Transverse colon (tissue), 4 donors: ENCODE measurements around the gene CDX1. TPM values are rescaled to one million over a fixed set of nuclear protein-coding genes. Genes with fewer than 3 reads are reported as not detected.

Source experiments
- DNase-seq: peaks from one replicate; pipeline ENCODE4 v3.0.0-alpha.2; 2019
- H3K27ac ChIP-seq, 4 donors: fragments of 200-600 bp; sonication (generic); 2 replicates each; pipeline ENCODE4 v1.5.1; 2016 to 2018; ENCODE audit warnings: inconsistent platforms in 4 of 4
- H3K27me3 ChIP-seq: fragments of 200-600 bp; sonication (generic); 2 replicates; pipeline ENCODE4 v1.5.1; 2017; ENCODE audit warnings: inconsistent platforms
- H3K36me3 ChIP-seq, 4 donors: fragments of 200-600 bp; sonication (generic); 2 replicates each; pipeline ENCODE4 v1.5.1; 2017 to 2019; ENCODE audit warnings: inconsistent platforms in 4 of 4
- H3K4me1 ChIP-seq, 4 donors: fragments of 200-600 bp; sonication (generic); 2 replicates each; pipeline ENCODE4 v1.5.1; 2017 to 2020; ENCODE audit warnings: inconsistent platforms in 4 of 4
- H3K4me3 ChIP-seq, 4 donors: fragments of 200-600 bp; sonication (generic); 1 replicate in 1 of 4; 2 replicates in 3 of 4; pipeline versions ENCODE4 v1.5.1 to v1.6.1; 2017 to 2019; ENCODE audit warnings: inconsistent platforms in 4 of 4
- H3K9me3 ChIP-seq, 2 donors: fragments of 200-600 bp; sonication (generic); 2 replicates each; pipeline ENCODE4 v1.5.1; 2017 to 2019; ENCODE audit warnings: inconsistent platforms in 2 of 2
- CTCF ChIP-seq, 5 experiments: fragments of 200-600 bp in 3 of 5; fragments of 450-650 bp in 2 of 5; sonication (generic) in 3 of 5; IDR thresholded peaks; 1 replicate in 2 of 5; 2 replicates in 3 of 5; pipeline ENCODE4 v1.5.1; 2016 to 2017; ENCODE audit warnings: antibody characterized with exemption in 5 of 5, inconsistent platforms in 3 of 5, mild to moderate bottlenecking in 2 of 5, moderate library complexity in 1 of 5
- EP300 ChIP-seq: sonication (generic); formaldehyde crosslinking; IDR thresholded peaks from one replicate; pipeline ENCODE4 v1.6.1; 2017; ENCODE audit warnings: antibody characterized with exemption, low read depth
- POLR2A ChIP-seq: fragments of 450-650 bp; IDR thresholded peaks from one replicate; pipeline ENCODE4 v1.6.1; 2016; ENCODE audit warnings: antibody characterized with exemption, mild to moderate bottlenecking, moderate library complexity
- POLR2AphosphoS5 ChIP-seq, 3 donors: sonication (generic); formaldehyde crosslinking; IDR thresholded peaks; one replicate each; pipeline ENCODE4 v1.6.1; 2016; ENCODE audit warnings: antibody characterized with exemption in 3 of 3
- WGBS, 2 donors: methylation state at CpG; one replicate each; pipeline ENCODE4 v1.1.5; 2018; ENCODE audit warnings: low coverage in 1 of 2; 5-methylcytosine and 5-hydroxymethylcytosine counted together
- in situ Hi-C, 4 donors: fragments of 200-750 bp; cut with MboI; loops; one replicate each; pipeline versions ENCODE4 v1.15.0 to v1.15.1; 2017; ENCODE audit warnings: low sequenced_read_pairs in 3 of 4, low pct_ligation_motif_present in 1 of 4, low pct_unique_long_range_greater_than_20kb in 1 of 4
- intact Hi-C: fragments of 100-400 bp; cut with DNase I; formaldehyde crosslinking; loops from one replicate; pipeline ENCODE4 v1.15.1; 2023; ENCODE audit warnings: low total_unique reads
- total RNA-seq, 4 donors: library from RNA; depleted of rRNA; stranded (reverse); fragments of >200 nt; gene quantifications; one replicate each; pipeline ENCODE4 v1.1.0, GENCODE V29; 2016

Gene CDX1
- total RNA-seq, 4 donors from 2014 or later = 249 to 540 (median 360) TPM

- Histone ChIP-seq H3K36me3 (no peaks in the 10 kb centered on the region), H3K27me3 (no peaks in the 10 kb centered on the region), H3K9me3 (no peaks in the 10 kb centered on the region), H3K4me1 (peaks cover 5 to 32% (median 23%) of the 10 kb centered on the region in 4 donors), H3K4me3 (no peak overlapping the region), H3K27ac (peak overlapping the region; percentile 29 to 89 (median 84))
- DNase-seq = no peak
- in situ Hi-C loops = loop anchor here in 2 of 4 donors (25.0 kb wide), 1 partner anchor 290 kb away; the partner anchor contains the start of gene RPS14 (in 2 of the 2)
- TF ChIP-seq POLR2AphosphoS5 (IDR thresholded peaks at IDR 0.05) (no peak), CTCF (IDR thresholded peaks at IDR 0.05) (no peak), EP300 (no peak), POLR2A (no peak)
- intact Hi-C loops = no loop called here
- WGBS, 2 donors = 83 to 87% methylated on average over 2 to 14 of the region's 14 CpGs
Measured at GRCh38 chr5:150146862-150147601, 19.5 kb upstream of the CDX1 start.

GRCh38 chr5:150147670-150148069 is 18.9 kb upstream of the CDX1 start:
- TF ChIP-seq POLR2A = no peak
- no peak for TF ChIP-seq POLR2AphosphoS5 (IDR thresholded peaks at IDR 0.05)
- no peak for TF ChIP-seq EP300
- no peak for TF ChIP-seq CTCF (IDR thresholded peaks at IDR 0.05)
- WGBS, 2 donors = 45 to 87% methylated on average over 6 to 7 of the region's 7 CpGs

GRCh38 chr5:150148117-150148927 is 18.3 kb upstream of the CDX1 start:
- Histone ChIP-seq H3K36me3 (no peaks in the 10 kb centered on the region), H3K4me3 (no peak overlapping the region), H3K27ac (peak overlapping the region; percentile 28 to 89 (median 57)), H3K9me3 (no peaks in the 10 kb centered on the region), H3K27me3 (no peaks in the 10 kb centered on the region), H3K4me1 (peaks cover 0 to 24% (median 18%) of the 10 kb centered on the region in 4 donors)
- no peak for DNase-seq
- WGBS, 2 donors = 73 to 86% methylated on average over 4 to 11 of the region's 11 CpGs
- no peak for TF ChIP-seq CTCF (IDR thresholded peaks at IDR 0.05)
- TF ChIP-seq POLR2A = no peak
- TF ChIP-seq POLR2AphosphoS5 (IDR thresholded peaks at IDR 0.05) = no peak
- TF ChIP-seq EP300 = no peak
- in situ Hi-C loops (loop anchor here in 2 of 4 donors (25.0 kb wide), 1 partner anchor 289 kb away; the partner anchor contains the start of gene RPS14 (in 2 of the 2)), intact Hi-C loops (no loop called here)

More at GRCh38 chr5:150147670-150148069, 18.9 kb upstream of the CDX1 start:
- in situ Hi-C loops (loop anchor here in 2 of 4 donors (25.0 kb wide), 1 partner anchor 290 kb away; the partner anchor contains the start of gene RPS14 (in 2 of the 2)), intact Hi-C loops (no loop called here)
- no peaks in the 10 kb centered on the region for H3K36me3 ChIP-seq
- H3K4me1 ChIP-seq = peaks cover 0 to 26% (median 20%) of the 10 kb centered on the region in 4 donors
- H3K9me3 ChIP-seq = no peaks in the 10 kb centered on the region
- no peak overlapping the region for H3K4me3 ChIP-seq
- DNase-seq = no peak
- H3K27me3 ChIP-seq = no peaks in the 10 kb centered on the region
- peak overlapping the region; percentile 29 to 89 (median 84) for H3K27ac ChIP-seq

- Histone ChIP-seq H3K27me3 (no peaks in the 10 kb centered on the region), H3K27ac (peak overlapping the region in 3 of 4 donors; percentile 20 to 28 (median 22)), H3K4me3 (no peak overlapping the region), H3K9me3 (no peaks in the 10 kb centered on the region), H3K36me3 (no peaks in the 10 kb centered on the region), H3K4me1 (peaks cover 0 to 13% (median 8%) of the 10 kb centered on the region in 4 donors)
- in situ Hi-C loops (loop anchor here (25.0 kb wide), 1 partner anchor 288 kb away; the partner anchor contains the start of gene RPS14 (in 4 of the 4)), intact Hi-C loops (no loop called here)
- TF ChIP-seq CTCF (IDR thresholded peaks at IDR 0.05) = no peak
- TF ChIP-seq POLR2AphosphoS5 (IDR thresholded peaks at IDR 0.05) = no peak
- TF ChIP-seq EP300 = no peak
- no peak for TF ChIP-seq POLR2A
- DNase-seq = no peak
Measured at GRCh38 chr5:150149618-150150017, 17.0 kb upstream of the CDX1 start.
